DOHH2 (cell line): ENCODE results near the gene ACTL7A.

Source experiments
- CTCF ChIP-seq: fragments of 200-600 bp; sonication (generic); IDR thresholded peaks from one replicate; pipeline ENCODE4 v1.5.1; 2014; ENCODE audit warnings: antibody characterized with exemption, mild to moderate bottlenecking, low read depth, low read length; ENCODE audit not compliant: poor library complexity, severe bottlenecking
- EZH2phosphoT487 ChIP-seq: fragments of 200-600 bp; sonication (generic); IDR thresholded peaks from 2 replicates; pipeline ENCODE4 v1.6.1; 2017; ENCODE audit warnings: borderline replicate concordance, mild to moderate bottlenecking, antibody characterized with exemption, low read length, moderate library complexity, mixed read lengths

- no peak for TF ChIP-seq CTCF
- no peak for TF ChIP-seq EZH2phosphoT487
Measured at GRCh38 chr9:108851138-108851537, 10.9 kb upstream of the ACTL7A start.
